GM19035 (cell line): ENCODE results near the gene TOMT.

Experiments
- ATAC-seq: cut with Tn5 transposase; IDR thresholded peaks from one replicate; pipeline ENCODE4 v1.9.1; 2021; ENCODE audit not compliant: unreplicated experiment

Gene TOMT

DNA sequence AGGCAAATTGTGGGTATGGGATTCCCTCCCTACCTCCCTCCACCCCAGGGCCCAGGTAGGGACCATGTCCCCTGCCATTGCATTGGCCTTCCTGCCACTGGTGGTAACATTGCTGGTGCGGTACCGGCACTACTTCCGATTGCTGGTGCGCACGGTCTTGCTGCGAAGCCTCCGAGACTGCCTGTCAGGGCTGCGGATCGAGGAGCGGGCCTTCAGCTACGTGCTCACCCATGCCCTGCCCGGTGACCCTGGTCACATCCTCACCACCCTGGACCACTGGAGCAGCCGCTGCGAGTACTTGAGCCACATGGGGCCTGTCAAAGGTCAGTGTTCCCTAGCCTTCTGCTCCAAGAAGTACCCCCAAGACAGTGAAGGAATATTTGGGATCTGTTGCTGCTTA, at the start of gene TOMT:
TSS of gene TOMT (plus strand) at position 37 of the 400 bp plus-strand sequence. CDS start at position 65, 28 bp downstream.
- ATAC-seq = no peak

GRCh38 chr11:72058416-72059034, 47.2 kb upstream of the TOMT start:
- ATAC-seq = no peak

GRCh38 chr11:72061739-72062396, 43.9 kb upstream of the TOMT start:
- no peak for ATAC-seq

DNA sequence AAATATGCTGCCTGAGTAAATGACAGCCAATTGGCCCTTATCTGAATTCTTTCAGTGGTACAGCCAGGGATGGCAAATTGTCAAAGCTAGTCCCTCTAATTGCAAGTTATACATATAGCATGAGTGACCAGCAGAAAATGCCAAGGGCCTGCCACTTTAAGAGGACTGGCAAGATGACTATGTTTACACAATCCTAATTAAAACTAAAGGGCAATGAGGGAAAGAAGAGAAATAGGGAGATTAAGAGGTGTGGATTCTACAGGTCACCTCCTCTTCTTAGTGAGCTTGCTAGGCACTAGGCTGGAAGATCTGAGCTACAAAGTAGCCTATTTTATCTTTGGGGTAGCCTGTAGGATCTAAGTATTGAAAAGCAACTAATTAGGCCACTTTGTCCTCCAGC, 38.9 kb upstream of the TOMT start:
- ATAC-seq = no peak

DNA sequence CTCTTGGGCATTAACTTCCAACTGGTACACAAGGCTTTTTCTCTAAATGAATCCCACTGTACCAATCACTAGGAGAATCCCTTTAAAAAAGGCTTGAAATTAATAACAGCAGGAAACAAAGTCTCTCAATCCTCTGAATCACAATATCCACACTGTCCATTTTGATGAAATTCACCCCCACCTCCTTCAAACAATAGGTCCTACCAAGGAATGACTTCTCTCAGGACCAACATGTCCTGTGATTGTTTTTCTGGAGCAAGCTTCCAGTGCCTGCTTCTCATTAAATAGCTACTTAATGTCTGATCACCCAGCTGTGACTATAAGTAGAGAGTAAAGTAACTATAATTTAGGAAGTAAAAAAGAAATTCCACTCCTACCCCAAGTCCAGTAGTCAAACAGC, 38.5 kb upstream of the TOMT start:
- no peak for ATAC-seq

DNA sequence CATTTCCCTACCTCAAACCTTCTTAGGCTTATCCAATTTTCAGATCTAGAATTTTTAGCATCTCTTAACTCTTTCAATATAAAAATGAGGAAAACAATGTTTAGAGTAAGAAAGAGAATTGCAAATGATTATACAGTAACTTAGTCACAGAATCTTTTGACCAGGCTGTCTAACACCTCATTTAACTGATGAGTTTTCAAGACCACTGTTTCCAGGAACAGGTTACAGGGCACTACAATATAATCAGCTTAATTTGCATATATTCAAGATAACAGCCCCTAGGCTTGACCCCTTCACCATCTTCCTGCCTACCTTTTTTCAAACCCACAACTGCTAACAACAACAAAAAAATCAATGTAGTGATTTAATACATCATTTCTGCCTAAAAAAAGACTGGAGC, 38.0 kb upstream of the TOMT start:
- no peak for ATAC-seq

- no peak for ATAC-seq
These were observed 36.5 kb upstream of the TOMT start for GRCh38 chr11:72069200-72069599.

- no peak for ATAC-seq
These were observed 35.9 kb upstream of the TOMT start for GRCh38 chr11:72069787-72070251.

DNA sequence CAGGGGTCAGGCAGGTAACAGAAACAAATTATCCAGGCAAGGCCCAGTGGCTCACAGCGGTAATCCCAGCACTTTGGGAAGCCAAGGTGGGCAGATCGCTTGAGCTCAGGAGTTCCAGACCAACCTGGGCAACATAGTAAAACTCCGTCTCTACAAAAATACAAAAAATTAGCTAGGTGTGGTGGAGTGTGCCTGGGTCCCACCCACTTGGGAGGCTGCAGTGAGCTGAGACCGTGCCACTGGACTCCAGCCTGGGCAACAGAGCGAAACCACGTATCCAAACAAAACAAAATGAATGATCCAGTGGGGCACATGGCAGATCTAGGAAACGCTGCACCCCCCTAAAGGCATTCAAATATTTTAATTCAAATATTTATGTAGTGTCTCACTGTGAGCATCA, 35.2 kb upstream of the TOMT start:
- ATAC-seq = no peak

DNA sequence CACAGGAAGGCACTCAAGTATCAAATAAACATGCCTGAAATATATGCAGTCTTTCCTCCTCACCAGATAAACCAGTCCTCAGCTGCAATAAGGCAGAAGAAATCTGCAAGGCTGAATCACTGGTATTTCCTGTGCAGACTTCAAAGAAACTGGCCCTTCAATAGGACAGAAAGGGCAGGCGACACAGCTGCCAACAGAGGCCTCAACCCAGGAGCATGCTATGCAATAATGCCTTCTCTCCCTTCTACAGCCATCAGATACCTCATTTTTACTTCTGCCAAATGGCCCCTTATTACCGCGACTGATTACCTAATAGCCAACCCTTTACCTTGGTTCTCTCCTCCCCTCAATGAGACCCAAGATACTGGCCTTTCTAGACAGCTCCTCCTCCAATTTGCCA, 33.4 kb upstream of the TOMT start:
- ATAC-seq = no peak

GRCh38 chr11:72075109-72075508, 30.6 kb upstream of the TOMT start:
- no peak for ATAC-seq

DNA sequence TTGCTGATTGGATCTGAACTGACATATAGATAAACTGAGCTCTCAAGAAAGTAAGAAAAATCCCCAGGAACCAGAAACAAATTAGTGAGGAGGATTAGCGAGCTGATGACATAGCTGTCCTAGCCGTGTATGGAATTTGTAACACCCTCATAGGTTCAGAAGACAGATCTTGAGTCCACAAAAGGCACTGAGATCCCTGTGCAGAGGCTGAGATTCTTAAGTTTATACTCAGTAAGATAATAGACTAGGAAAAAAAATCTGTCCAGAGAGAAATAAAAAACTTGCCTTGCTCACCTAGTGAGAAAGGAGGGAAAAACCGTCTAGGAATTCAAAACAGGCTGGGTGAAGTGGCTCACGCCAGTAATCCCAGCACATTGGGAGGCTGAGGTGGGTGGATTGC, 30.0 kb upstream of the TOMT start:
- no peak for ATAC-seq

- ATAC-seq = no peak
These were observed 27.2 kb upstream of the TOMT start for GRCh38 chr11:72078477-72078876.

- ATAC-seq = no peak
These were observed 25.9 kb upstream of the TOMT start for GRCh38 chr11:72079819-72080325.

GRCh38 chr11:72080326-72081183, 25.2 kb upstream of the TOMT start, which contains the start of the genes LRRC51 and NUMA1:
LRRC51 (plus strand) TSS chr11:72080850; CDS start chr11:72089084, 8,234 bp downstream.
NUMA1 (minus strand) TSS chr11:72080542; CDS start chr11:72035943, 44,599 bp downstream.
- peak; percentile 96 for ATAC-seq

- ATAC-seq = no peak
These were observed 24.5 kb upstream of the TOMT start for GRCh38 chr11:72081184-72081644.

DNA sequence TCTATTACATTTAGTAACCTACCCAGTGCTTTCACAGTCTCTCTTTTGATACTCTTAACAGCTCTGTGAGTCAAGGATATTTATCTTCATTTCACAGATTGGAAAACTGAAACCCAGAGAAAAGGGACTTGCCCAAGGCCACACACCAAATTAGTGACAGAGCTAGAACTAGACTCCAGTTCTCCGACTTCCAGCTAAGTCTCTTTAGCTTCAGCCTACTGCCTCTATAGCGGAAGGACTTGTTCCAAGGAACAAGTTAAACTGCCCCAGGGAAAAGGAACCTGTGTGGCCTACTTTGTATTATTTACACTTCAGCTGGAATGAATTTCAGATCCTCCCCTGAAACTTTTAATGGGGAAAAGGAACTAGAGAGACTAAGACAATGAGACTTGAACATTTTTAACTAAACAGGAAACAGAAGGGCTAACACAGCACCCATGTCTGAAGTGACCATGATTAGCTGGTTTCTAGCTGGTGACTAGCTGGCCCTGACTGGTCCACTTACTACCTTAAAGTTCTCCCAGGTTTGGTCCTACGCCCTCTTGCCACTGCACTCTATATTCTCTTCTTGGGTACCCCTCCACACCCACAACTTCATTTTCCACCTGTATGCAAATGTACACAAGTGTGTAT, 23.8 kb upstream of the TOMT start:
- no peak for ATAC-seq

DNA sequence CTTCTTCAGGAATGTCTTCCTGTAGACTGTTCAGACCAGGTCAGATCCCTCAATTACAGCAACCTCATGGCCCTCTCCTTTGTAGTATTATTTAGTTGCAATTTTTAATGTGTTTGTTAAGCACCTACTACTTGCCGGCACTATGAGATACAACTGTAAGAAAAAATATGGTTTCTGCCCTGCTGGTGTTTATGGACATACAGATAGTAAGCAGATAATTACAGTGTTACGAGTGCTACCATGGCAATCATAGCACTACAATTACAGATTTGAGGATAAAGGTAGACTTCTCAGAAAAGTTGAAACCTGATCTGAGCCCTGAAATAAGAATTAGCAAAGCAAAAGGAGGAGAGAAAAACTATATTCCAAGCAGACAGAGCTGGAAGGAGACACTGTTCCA, 22.3 kb upstream of the TOMT start:
- ATAC-seq = no peak

GRCh38 chr11:72084076-72084475, 21.6 kb upstream of the TOMT start:
- no peak for ATAC-seq

DNA sequence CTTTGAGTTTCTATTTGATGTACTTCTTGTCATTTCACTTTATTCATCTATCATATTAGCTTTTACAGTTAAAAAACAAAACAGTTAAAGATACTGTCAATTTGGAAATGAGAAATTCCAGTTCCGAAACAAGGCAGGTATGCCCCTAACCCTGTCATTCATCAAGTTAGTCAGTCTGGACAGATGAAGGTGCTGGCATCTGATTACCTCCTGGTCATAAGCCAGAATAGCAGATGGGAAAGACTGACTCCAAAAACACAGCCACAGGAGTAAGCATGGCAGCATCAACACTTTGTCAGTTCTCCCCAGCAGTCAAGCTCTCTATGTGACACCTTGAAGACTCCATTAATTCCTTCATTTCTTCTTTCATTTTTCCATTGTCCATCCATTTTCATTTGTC, 20.8 kb upstream of the TOMT start:
- ATAC-seq = no peak
